WTC11 (cell line): Measurements from ENCODE around the gene ASPM. TPM values are rescaled to one million over a fixed set of nuclear protein-coding genes. Genes with fewer than 3 reads are reported as not detected.

Source experiments
- ATAC-seq: fragments of 200-7000 bp; cut with Tn5 transposase; 2 replicates; pipeline ENCODE4 v1.10.0; 2021; ENCODE audit warnings: mild to moderate bottlenecking, moderate library complexity
- CTCF ChIA-PET: fragments of 300-600 bp; sonication (Branson Sonifier 250); formaldehyde crosslinking; loops from one replicate; lab custom pipeline; 2021; ENCODE audit warnings: antibody characterized with exemption; lab: Charles Lee
- POLR2A ChIA-PET: fragments of 350-600 bp; sonication (Branson Sonifier 250); formaldehyde crosslinking; loops from one replicate; lab custom pipeline; 2021; ENCODE audit warnings: antibody characterized with exemption; lab: Charles Lee
- DNase-seq: peaks from one replicate; pipeline ENCODE4 v3.0.0; 2021; ENCODE audit warnings: low spot score
- H3K27ac Mint-ChIP-seq: 2 replicates; pipeline ENCODE4 v1.8.0; 2021; ENCODE audit warnings: mixed read lengths
- H3K27me3 Mint-ChIP-seq: 2 replicates; pipeline ENCODE4 v1.8.0; 2021; ENCODE audit warnings: low read depth, mild to moderate bottlenecking, moderate library complexity, mixed read lengths
- H3K36me3 Mint-ChIP-seq: 2 replicates; pipeline ENCODE4 v1.8.0; 2021; ENCODE audit warnings: mixed read lengths
- H3K4me1 Mint-ChIP-seq: 2 replicates; pipeline ENCODE4 v1.8.0; 2022; ENCODE audit warnings: mixed read lengths
- H3K4me3 Mint-ChIP-seq: 2 replicates; pipeline ENCODE4 v1.8.0; 2021; ENCODE audit warnings: mild to moderate bottlenecking, moderate library complexity, mixed read lengths
- H3K9me3 Mint-ChIP-seq: 2 replicates; pipeline ENCODE4 v1.8.0; 2021; ENCODE audit warnings: mixed read lengths
- ARID4B ChIP-seq: sonication (generic); formaldehyde crosslinking; IDR thresholded peaks from 2 replicates; pipeline ENCODE4 v1.8.0; 2023; ENCODE audit warnings: missing genetic modification reagents, mild to moderate bottlenecking, borderline replicate concordance
- ELF4 ChIP-seq: sonication (generic); formaldehyde crosslinking; IDR thresholded peaks from 2 replicates; pipeline ENCODE4 v1.8.1; 2022; ENCODE audit warnings: low read depth, mild to moderate bottlenecking, moderate library complexity, missing genetic modification reagents
- FOXK1 ChIP-seq: sonication (generic); formaldehyde crosslinking; IDR thresholded peaks from 2 replicates; pipeline ENCODE4 v1.8.0; 2022; ENCODE audit warnings: mild to moderate bottlenecking, moderate library complexity, missing genetic modification reagents
- GABPB1 ChIP-seq: sonication (generic); formaldehyde crosslinking; IDR thresholded peaks from 2 replicates; pipeline ENCODE4 v1.8.1; 2023; ENCODE audit warnings: mild to moderate bottlenecking, missing genetic modification reagents
- GRHL2 ChIP-seq: fragments of 250-450 bp; sonication (Bioruptor Pico); IDR thresholded peaks from 2 replicates; pipeline ENCODE4 v1.8.0; 2022; ENCODE audit warnings: mild to moderate bottlenecking, moderate library complexity; ENCODE audit not compliant: insufficient replicate concordance, severe bottlenecking
- HMGA2 ChIP-seq: fragments of 250-450 bp; sonication (Bioruptor Pico); IDR thresholded peaks from 2 replicates; pipeline ENCODE4 v1.4.0; 2021; ENCODE audit warnings: mild to moderate bottlenecking, moderate library complexity
- IRF2 ChIP-seq: sonication (generic); formaldehyde crosslinking; IDR thresholded peaks from 2 replicates; pipeline ENCODE4 v1.8.0; 2022; ENCODE audit warnings: low read depth, missing genetic modification reagents, borderline replicate concordance
- NR1H2 ChIP-seq: sonication (generic); formaldehyde crosslinking; IDR thresholded peaks from 2 replicates; pipeline ENCODE4 v1.9.0; 2021; ENCODE audit warnings: mild to moderate bottlenecking, moderate library complexity, missing genetic modification reagents
- RORB ChIP-seq: fragments of 250-450 bp; sonication (Bioruptor Pico); IDR thresholded peaks from 2 replicates; pipeline ENCODE4 v1.9.0; 2021; ENCODE audit warnings: mild to moderate bottlenecking
- ZBTB21 ChIP-seq: sonication (generic); formaldehyde crosslinking; IDR thresholded peaks from 2 replicates; pipeline ENCODE4 v1.8.1; 2023; ENCODE audit warnings: mild to moderate bottlenecking, missing genetic modification reagents, borderline replicate concordance
- ZNF263 ChIP-seq: sonication (generic); formaldehyde crosslinking; IDR thresholded peaks from 2 replicates; pipeline ENCODE4 v1.8.1; 2022; ENCODE audit warnings: low read depth, mild to moderate bottlenecking, moderate library complexity, missing genetic modification reagents
- ZNF317 ChIP-seq: sonication (generic); formaldehyde crosslinking; IDR thresholded peaks from 2 replicates; pipeline ENCODE4 v1.8.1; 2023; ENCODE audit warnings: low read depth, mild to moderate bottlenecking, moderate library complexity, missing genetic modification reagents, borderline replicate concordance
- total RNA-seq: library from RNA; stranded (reverse); gene quantifications from 3 replicates; pipeline ENCODE4 v1.2.3, GENCODE V29; 2021
- TF ChIP-seq, protein P1 (sequence below): fragments of 250-450 bp; sonication (Bioruptor Pico); IDR thresholded peaks from 2 replicates; pipeline ENCODE4 v1.9.0; 2021; ENCODE audit warnings: mild to moderate bottlenecking, borderline replicate concordance
- TF ChIP-seq, protein P2 (sequence below): fragments of 250-450 bp; sonication (Bioruptor Pico); IDR thresholded peaks from 2 replicates; pipeline ENCODE4 v1.9.0; 2021; ENCODE audit warnings: moderate library complexity, mild to moderate bottlenecking, inconsistent platforms, borderline replicate concordance
- TF ChIP-seq, protein P3 (sequence below): sonication (generic); formaldehyde crosslinking; IDR thresholded peaks from 2 replicates; pipeline ENCODE4 v1.8.1; 2023; ENCODE audit warnings: mild to moderate bottlenecking, missing genetic modification reagents, borderline replicate concordance
- TF ChIP-seq, protein P4 (sequence below): sonication (generic); formaldehyde crosslinking; IDR thresholded peaks from 2 replicates; pipeline ENCODE4 v1.8.1; 2023; ENCODE audit warnings: mild to moderate bottlenecking, missing genetic modification reagents, moderate library complexity
- TF ChIP-seq, protein P5 (sequence below): sonication (generic); formaldehyde crosslinking; IDR thresholded peaks from 2 replicates; pipeline ENCODE4 v1.8.0; 2023; ENCODE audit warnings: mild to moderate bottlenecking, missing genetic modification reagents
- TF ChIP-seq, protein P6 (sequence below): sonication (generic); formaldehyde crosslinking; IDR thresholded peaks from 2 replicates; pipeline ENCODE4 v1.8.1; 2022; ENCODE audit warnings: mild to moderate bottlenecking, moderate library complexity, missing genetic modification reagents

Gene ASPM
- total RNA-seq, 1 experiment from 2014 or later = 44.5 TPM

DNA sequence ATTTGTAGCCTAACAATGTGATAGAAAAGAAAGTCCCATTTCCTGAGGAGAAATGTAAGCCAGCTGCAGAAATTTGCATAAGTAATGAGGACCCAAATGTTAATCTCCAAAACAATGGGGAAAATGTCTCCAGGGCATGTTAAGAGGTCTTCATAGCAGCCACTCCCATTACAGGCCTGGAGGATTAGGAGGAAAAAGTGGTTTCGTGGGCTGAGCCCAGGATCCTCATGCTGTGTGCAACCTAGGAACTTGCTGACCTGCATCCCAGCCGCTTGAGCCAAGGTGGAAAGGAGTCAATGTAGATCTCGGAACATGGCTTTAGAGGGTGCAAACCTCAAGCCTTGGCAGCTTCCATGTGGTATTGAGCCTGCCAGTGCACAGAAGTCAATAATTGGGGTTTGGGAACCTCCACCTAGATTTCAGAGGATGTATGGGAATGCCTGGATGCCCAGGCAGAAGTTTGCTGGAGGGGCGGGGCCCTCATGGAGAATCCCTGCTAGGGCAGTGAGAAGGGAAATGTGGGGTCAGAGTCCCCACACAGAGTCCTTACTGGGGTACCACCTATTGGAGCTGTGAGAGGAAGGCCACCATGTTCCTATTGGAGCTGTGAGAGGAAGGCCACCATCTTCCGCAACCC is 65.2 kb downstream of the ASPM start (continued):
- TF ChIP-seq ARID4B (CRISPR knock-in tag) = no peak
- TF ChIP-seq, protein P1, sequence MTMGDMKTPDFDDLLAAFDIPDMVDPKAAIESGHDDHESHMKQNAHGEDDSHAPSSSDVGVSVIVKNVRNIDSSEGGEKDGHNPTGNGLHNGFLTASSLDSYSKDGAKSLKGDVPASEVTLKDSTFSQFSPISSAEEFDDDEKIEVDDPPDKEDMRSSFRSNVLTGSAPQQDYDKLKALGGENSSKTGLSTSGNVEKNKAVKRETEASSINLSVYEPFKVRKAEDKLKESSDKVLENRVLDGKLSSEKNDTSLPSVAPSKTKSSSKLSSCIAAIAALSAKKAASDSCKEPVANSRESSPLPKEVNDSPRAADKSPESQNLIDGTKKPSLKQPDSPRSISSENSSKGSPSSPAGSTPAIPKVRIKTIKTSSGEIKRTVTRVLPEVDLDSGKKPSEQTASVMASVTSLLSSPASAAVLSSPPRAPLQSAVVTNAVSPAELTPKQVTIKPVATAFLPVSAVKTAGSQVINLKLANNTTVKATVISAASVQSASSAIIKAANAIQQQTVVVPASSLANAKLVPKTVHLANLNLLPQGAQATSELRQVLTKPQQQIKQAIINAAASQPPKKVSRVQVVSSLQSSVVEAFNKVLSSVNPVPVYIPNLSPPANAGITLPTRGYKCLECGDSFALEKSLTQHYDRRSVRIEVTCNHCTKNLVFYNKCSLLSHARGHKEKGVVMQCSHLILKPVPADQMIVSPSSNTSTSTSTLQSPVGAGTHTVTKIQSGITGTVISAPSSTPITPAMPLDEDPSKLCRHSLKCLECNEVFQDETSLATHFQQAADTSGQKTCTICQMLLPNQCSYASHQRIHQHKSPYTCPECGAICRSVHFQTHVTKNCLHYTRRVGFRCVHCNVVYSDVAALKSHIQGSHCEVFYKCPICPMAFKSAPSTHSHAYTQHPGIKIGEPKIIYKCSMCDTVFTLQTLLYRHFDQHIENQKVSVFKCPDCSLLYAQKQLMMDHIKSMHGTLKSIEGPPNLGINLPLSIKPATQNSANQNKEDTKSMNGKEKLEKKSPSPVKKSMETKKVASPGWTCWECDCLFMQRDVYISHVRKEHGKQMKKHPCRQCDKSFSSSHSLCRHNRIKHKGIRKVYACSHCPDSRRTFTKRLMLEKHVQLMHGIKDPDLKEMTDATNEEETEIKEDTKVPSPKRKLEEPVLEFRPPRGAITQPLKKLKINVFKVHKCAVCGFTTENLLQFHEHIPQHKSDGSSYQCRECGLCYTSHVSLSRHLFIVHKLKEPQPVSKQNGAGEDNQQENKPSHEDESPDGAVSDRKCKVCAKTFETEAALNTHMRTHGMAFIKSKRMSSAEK = no peak
- TF ChIP-seq, protein P2, sequence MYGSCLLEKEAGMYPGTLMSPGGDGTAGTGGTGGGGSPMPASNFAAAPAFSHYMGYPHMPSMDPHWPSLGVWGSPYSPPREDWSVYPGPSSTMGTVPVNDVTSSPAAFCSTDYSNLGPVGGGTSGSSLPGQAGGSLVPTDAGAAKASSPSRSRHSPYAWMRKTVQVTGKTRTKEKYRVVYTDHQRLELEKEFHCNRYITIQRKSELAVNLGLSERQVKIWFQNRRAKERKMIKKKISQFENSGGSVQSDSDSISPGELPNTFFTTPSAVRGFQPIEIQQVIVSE (CRISPR knock-in tag) = no peak
- TF ChIP-seq, protein P3, sequence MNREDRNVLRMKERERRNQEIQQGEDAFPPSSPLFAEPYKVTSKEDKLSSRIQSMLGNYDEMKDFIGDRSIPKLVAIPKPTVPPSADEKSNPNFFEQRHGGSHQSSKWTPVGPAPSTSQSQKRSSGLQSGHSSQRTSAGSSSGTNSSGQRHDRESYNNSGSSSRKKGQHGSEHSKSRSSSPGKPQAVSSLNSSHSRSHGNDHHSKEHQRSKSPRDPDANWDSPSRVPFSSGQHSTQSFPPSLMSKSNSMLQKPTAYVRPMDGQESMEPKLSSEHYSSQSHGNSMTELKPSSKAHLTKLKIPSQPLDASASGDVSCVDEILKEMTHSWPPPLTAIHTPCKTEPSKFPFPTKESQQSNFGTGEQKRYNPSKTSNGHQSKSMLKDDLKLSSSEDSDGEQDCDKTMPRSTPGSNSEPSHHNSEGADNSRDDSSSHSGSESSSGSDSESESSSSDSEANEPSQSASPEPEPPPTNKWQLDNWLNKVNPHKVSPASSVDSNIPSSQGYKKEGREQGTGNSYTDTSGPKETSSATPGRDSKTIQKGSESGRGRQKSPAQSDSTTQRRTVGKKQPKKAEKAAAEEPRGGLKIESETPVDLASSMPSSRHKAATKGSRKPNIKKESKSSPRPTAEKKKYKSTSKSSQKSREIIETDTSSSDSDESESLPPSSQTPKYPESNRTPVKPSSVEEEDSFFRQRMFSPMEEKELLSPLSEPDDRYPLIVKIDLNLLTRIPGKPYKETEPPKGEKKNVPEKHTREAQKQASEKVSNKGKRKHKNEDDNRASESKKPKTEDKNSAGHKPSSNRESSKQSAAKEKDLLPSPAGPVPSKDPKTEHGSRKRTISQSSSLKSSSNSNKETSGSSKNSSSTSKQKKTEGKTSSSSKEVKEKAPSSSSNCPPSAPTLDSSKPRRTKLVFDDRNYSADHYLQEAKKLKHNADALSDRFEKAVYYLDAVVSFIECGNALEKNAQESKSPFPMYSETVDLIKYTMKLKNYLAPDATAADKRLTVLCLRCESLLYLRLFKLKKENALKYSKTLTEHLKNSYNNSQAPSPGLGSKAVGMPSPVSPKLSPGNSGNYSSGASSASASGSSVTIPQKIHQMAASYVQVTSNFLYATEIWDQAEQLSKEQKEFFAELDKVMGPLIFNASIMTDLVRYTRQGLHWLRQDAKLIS (CRISPR knock-in tag) = no peak
- TF ChIP-seq ZNF317 = no peak

GRCh38 chr1:197080323-197080722 is 66.1 kb downstream of the ASPM start:
- ATAC-seq (no peak), DNase-seq (no peak)
- Mint-ChIP-seq H3K36me3 (peaks cover 59% of the 10 kb centered on the region), H3K4me1 (no peaks in the 10 kb centered on the region), H3K9me3 (peaks cover 68% of the 10 kb centered on the region), H3K4me3 (no peak overlapping the region), H3K27ac (no peak overlapping the region), H3K27me3 (peaks cover 4% of the 10 kb centered on the region; the same call in 1 of the 2 replicates)
- ChIA-PET CTCF (no interaction called here), POLR2A (no interaction called here)
- TF ChIP-seq, protein P4, sequence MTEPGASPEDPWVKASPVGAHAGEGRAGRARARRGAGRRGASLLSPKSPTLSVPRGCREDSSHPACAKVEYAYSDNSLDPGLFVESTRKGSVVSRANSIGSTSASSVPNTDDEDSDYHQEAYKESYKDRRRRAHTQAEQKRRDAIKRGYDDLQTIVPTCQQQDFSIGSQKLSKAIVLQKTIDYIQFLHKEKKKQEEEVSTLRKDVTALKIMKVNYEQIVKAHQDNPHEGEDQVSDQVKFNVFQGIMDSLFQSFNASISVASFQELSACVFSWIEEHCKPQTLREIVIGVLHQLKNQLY (CRISPR knock-in tag) = no peak
- no peak for TF ChIP-seq GRHL2 (CRISPR knock-in tag)
- TF ChIP-seq ELF4 (CRISPR knock-in tag) = no peak
- TF ChIP-seq GABPB1 (CRISPR knock-in tag) = no peak
- no peak for TF ChIP-seq RORB
- TF ChIP-seq, protein P5, sequence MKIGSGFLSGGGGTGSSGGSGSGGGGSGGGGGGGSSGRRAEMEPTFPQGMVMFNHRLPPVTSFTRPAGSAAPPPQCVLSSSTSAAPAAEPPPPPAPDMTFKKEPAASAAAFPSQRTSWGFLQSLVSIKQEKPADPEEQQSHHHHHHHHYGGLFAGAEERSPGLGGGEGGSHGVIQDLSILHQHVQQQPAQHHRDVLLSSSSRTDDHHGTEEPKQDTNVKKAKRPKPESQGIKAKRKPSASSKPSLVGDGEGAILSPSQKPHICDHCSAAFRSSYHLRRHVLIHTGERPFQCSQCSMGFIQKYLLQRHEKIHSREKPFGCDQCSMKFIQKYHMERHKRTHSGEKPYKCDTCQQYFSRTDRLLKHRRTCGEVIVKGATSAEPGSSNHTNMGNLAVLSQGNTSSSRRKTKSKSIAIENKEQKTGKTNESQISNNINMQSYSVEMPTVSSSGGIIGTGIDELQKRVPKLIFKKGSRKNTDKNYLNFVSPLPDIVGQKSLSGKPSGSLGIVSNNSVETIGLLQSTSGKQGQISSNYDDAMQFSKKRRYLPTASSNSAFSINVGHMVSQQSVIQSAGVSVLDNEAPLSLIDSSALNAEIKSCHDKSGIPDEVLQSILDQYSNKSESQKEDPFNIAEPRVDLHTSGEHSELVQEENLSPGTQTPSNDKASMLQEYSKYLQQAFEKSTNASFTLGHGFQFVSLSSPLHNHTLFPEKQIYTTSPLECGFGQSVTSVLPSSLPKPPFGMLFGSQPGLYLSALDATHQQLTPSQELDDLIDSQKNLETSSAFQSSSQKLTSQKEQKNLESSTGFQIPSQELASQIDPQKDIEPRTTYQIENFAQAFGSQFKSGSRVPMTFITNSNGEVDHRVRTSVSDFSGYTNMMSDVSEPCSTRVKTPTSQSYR (CRISPR knock-in tag) = no peak
- TF ChIP-seq NR1H2 (CRISPR knock-in tag) = no peak
- TF ChIP-seq, protein P6, sequence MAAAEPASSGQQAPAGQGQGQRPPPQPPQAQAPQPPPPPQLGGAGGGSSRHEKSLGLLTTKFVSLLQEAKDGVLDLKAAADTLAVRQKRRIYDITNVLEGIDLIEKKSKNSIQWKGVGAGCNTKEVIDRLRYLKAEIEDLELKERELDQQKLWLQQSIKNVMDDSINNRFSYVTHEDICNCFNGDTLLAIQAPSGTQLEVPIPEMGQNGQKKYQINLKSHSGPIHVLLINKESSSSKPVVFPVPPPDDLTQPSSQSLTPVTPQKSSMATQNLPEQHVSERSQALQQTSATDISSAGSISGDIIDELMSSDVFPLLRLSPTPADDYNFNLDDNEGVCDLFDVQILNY (CRISPR knock-in tag) = no peak
- no peak for TF ChIP-seq ZNF263 (CRISPR knock-in tag)
- no peak for TF ChIP-seq HMGA2
- no peak for TF ChIP-seq IRF2 (CRISPR knock-in tag)
- no peak for TF ChIP-seq FOXK1 (CRISPR knock-in tag)
- TF ChIP-seq ZBTB21 = no peak
